Stimulated activated naive CD8-positive, alpha-beta T cell treated with anti-CD3 and anti-CD28 coated beads, Interleukin-15, Interleukin-2, amounts not matched to agents 100 U/mL and 50 U/mL, for 24 hours (primary cell): ENCODE results near the gene GPR157.
"Not testable (repeated sequence)": the region's sequence is repeated elsewhere in the genome, so short reads cannot be mapped to it uniquely, and the experiment has no call there.

Experiments used
- ATAC-seq: fragments of 150-1000 bp; cut with Tn5 transposase; one replicate; pipeline ENCODE4 v1.10.0; 2021
- DNase-seq: peaks from one replicate; pipeline ENCODE4 v3.0.0; 2021

Gene GPR157

DNA sequence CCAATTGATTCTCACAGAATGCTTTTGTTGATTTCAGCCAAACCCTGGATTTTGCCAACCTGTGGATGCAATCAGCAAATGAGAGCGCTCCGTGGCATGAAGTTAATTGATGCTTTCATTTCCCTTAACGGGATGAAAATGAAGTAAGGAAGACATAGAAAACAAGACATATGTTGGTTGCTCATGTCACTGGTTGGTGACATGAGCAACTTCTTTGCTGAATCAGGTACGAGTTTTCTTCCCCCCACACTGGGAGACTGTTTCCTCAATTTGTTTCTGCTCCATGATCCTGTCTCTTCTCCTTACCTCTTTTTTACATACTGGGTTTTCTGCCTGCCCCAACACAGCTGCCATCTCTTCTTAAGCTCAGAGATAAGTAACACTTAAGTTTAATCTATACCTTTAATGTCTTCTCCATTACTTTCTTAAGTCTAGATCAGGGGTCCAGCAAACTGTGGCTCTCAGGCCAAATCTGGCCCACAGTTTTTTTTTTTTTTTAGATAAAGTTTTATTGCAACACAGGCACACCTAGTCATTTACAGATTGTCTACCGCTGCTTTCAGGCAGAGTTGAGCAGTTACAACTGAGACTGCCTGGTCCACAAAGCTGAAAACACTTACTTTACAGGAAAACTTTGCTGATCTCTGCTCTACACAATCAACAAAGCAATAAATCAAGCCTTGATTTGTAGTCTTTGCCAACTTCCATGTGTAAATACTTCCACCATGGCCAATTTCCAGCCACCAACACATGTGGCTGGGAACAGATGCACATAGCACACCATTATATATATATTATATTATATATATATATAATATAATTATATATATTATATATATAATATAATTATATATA lies 13.3 kb downstream of the GPR157 start:
- ATAC-seq (no peak), DNase-seq (no peak)

DNA sequence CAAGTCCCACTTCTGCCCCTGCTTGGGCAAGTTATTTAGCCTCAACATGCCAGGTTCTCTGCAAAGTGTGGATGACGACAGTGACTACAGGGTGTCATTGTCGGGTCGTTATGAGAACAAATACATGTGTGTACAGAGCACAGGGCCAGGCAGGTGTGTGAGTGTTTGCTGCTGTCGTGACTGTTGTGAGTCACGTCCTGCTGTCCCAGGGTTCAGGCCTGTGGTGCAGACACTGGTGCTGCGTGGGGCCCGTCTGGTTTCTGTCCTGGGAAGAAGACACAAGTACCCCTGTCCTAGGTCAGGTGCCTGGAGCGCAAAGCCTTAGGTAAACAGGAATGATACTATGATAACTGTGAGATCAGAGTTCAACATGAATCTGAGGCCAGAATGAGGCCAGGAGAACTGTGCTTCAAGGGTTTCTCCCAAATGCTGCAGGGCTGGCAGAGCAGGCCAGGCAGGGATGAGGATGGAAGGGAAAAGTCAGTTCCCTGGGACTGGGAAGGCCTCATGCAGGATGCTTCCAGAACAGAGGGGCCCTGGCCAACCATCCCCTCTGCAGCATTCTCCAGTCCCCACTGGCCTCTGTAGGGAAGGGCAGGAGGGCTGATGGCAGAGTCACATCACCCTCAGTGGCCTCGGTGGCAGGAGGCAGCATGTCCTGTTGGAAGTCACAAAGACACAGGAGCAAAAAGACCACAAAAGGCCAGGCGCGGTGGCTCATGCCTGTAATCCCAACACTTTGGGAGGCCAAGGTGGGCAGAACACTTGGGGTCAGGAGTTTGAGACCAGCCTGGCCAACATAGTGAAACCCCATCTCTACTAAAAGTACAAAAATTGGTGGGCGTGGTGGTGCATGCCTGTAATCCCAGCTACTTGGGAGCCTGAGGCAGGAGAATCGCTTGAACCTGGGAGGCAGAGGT lies 15.7 kb downstream of the GPR157 start:
- ATAC-seq (no peak), DNase-seq (no peak)

DNA sequence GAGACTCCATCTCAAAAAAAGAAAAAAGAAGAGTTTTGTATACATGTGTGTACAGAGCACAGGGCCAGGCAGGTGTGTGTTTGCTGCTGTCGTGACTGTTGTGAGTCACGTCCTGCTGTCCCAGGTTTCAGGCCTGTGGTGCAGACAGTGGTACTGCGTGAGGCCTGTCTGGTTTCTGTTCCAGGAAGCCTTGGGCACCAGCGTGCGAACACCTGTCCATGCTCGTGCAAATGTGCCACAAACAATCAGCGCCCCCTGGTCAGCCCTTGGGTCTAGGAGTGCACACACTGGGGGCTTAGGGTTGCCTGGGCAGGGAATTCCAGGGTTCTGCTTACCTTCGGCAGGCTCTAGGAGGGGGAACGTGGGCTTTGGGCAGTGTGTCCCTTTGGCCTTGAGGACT lies 16.9 kb downstream of the GPR157 start:
- no peak for ATAC-seq
- no peak for DNase-seq

DNA sequence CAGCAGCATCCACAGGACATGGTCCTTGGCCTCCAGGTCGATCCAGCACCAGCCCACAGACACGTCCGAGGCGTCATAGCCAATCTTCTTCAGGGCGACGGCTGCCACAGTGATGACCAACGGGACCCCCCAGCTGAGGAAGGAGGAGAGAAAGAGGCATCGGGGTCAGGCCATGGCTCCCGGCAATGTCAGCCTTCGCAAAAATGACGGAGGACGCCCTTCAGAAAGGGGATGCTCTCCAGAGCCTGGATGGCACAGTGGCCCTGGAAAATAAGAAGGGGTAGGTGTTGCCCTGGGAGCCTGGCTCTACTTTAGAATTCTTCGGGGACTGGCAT lies 17.6 kb downstream of the GPR157 start:
- no peak for DNase-seq
- ATAC-seq: no peak

DNA sequence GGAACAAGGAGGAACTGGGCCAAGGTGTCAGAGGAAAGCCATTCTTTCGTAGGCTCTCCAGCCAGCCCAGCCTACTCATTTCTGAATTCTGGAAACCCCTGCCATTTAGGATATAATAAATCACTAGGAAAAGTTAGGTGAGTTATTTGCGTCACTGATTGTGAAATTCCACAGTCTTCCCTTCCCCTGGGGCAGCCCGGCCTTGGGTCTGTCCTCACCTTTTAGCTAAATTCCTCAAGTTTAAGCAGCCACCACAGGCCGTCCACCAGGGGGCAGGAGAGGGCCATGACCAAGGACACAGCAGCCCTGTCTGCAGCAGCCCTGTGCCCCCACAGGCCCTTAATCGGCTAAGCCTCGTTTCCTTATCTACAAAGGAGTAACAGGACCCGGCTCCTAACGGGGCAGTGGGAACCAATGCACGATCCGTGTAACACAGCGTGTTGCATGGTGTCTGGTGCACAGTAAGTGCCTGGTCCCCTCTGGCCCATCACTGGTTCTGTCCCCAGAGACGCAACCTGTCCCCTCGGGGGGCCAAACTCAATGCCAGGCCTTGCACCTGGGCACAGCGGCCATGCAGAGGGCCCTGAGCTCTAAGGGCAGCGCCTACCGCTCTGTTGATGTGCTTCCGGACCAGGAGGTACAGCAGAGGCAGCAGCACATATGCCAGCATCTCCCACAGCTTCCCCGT lies 18.1 kb downstream of the GPR157 start:
- ATAC-seq (peak; percentile 68), DNase-seq (peak; percentile 93)

DNA sequence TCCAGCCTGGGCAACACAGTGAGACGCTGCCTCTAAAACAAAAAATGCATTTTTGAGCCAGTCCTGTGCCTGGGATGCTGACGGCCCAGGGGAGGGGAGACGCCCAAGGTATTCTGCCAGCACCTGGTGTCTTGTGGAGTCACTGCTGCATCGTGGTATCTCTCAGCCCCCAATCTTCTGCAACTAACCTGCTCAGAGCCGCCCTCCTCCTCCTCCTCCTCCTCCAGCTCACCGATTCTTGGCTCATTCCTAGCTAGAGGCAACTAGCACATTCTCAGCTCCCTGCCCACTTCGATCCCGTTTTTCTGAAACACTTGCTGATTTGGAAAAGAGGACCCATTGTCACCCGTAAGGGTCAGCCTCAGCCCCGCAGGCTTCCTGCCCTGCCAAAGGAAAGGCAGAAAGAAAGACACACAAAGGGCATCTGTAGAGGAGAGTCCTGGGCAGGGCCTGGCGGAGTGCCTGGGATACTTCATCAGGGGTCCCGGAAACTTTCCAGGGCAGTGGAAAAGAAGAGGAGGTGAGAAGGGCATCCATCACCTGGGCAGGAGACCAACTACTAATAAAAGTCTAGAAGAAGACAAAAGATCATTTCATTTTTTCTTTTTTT lies 20.7 kb downstream of the GPR157 start:
- DNase-seq (no peak), ATAC-seq (no peak)

DNA sequence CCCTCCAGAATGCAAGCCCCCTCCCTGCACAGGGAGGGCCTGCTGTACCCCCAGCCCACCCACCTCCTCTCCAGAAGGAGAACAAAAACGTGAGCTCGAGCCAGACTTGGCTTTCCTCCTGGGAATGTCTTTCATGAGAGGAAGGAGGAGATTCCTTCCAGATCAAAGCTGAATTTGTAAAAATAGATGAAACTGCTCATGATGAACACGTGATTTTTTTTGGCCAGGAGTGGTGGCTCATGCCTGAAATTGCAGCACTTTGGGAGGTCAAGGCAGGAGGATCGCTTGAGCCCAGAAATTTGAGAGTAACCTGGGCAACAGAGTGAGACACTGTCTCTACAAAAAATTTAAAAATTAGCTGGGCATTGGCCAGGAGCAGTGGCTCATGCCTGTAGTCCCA lies 21.8 kb downstream of the GPR157 start:
- DNase-seq (no peak), ATAC-seq (no peak)

DNA sequence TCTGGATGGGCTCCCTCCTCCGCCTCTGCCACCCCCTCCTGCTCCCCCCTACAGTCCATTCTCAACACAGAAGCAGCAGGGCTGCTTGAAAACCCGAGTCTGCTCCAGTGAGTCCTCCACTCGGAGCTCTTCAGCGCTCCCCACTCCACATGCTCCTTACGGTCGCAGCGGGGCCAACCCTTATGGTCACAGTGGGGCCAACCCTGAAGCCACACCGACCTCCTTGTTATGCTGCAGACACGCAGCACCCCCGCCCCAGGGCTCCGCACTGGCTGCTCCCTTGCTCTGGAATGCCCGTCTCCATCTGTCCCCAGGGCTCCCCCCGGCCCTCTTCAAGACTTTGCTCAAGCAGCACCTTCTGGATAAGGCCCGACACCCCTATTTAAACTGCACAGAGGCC lies 22.6 kb downstream of the GPR157 start:
- ATAC-seq: no peak
- no peak for DNase-seq

DNA sequence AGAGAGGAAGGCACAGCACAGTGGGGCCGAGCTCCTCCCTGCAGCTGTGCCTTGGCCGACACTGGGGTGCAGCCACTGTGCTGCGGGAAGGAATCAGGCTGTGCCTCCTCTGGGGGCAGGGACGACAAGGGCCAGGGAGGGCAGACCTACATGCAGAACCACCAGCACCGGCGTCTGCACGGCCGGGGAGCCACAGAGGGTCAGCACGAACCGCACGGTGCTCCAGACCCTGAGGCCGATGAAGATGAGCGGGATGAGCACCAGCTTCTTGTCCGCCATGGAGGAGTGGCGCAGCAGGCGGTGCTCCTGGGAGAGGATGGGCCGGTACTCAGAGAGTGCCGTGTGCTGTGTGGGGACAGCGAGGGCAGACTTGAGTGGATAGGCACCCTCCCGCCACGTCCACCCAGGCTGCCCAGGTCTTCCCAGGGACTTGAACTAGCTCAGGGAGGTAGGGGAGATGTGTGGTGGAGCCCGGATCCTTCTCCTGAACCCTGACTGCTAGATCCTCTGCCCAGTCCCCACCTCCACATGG lies 23.5 kb downstream of the GPR157 start:
- no peak for DNase-seq

DNA sequence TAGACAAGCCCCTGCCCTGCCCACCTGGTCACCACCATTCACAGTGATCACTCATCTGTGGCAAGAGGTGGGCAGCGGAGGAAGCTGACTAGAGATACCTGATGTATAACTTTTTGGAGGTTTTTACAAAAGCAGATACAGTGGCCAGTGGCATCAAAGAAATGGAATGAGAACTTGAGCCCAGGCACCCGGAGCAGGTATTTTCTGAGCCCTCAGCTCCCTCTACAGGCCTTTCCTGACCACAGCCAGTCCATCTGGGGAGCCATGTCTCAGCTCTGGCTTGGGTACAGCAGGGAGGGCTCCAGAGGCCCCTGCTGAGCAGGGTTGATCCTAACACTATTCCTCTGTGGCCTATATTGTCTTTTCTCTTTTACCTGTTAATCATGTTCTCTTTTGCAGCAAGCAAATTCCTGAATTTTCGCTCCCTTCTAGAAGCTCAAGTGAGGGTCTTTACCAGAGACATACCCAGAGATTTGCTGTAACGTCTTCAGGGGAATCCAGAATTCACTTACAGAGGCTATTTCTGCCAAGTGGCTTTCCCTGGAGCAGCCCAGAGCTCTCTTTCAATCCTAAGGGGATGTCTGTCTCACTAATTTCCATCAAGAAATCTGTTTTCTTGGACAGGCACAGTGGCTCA lies 27.3 kb downstream of the GPR157 start:
- peak; percentile 24 for DNase-seq

More for the DNA sequence above, 23.5 kb downstream of the GPR157 start:
- no peak for ATAC-seq

DNA sequence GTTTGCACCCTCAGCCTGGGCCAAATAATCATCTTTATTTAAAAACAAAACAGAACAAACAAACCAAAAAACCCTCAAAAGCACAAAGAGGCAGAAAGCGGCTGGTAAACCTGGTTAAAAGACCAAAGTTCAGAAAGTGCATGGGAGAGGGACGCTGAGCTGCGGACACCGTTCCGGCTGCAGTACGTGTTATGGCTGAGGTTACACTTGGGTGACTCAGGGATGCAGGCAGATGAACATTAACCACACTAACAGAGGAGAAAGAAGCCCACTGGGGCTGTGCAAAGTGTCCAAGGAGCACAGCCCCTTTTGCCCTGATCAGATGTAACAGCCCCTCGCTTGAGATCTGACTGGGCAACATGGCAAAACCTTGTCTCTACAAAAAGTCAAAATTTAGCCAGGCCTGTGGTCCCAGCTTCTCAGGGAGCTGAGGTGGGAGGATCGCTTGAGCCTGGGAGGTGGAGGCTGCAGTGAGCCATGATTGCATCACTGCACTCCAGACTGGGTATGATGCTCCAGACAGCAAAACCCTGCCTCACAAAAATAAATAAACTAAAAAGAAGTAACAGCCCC lies 28.3 kb downstream of the GPR157 start:
- ATAC-seq (no peak), DNase-seq (no peak)

More for the DNA sequence above, 27.3 kb downstream of the GPR157 start:
- peak; percentile 30 for ATAC-seq

DNA sequence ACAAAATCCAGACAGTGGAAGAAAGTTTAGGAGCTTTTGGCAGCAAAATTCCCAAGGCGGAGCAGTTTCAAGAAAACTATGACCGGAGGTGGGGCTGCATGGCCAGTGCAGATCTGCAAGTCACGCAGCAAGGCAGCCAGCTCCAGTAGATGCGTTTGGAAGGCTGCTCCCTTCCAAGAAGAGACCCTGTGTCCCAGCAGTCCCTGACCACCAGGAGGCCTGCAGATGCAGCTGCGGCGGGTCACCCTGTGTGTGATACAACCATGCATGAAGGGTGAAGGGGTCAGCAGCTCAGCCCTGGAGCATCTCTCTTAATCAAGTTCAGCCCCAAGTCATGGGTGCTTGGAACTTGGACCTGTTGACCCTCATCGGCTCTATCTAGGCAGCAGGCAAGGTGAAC lies 29.3 kb downstream of the GPR157 start:
- no peak for ATAC-seq

DNA sequence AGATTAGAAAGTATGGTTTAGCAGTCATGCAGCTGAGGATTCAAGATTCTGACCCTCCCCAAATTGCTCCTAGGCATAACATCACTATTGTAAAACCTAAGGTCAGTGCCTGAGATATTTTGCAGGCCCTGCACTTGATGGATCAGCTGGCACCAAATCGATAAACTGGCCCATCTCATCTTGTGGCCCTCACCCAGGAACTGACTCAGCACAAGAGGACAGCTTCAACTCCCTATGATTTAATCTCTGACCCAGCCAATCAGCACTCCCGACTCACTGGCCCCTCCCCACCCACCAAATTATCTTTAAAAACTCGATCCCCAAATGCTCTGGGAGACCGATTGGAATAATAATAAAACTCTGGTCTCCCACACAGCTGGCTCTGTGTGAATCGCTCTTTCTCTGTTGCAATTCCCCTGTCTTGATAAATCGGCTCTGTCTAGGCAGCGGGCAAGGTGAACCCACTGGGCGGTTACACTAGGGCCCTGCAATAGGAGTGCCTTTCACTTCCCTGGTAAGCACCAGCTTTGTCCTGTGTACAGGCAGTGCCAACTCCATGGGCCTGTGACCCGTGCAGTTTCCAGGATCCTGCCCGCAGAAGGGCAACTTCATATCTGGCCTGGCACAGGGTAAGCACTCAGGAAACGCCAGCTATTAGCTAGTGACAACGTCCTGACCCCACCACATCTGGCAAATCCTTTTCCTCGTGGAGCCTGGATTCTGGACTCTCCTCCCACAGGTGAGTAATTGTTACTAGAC lies 30.8 kb downstream of the GPR157 start:
- DNase-seq: no peak
- ATAC-seq: no peak

More for the DNA sequence above, 29.3 kb downstream of the GPR157 start:
- DNase-seq: no peak

DNA sequence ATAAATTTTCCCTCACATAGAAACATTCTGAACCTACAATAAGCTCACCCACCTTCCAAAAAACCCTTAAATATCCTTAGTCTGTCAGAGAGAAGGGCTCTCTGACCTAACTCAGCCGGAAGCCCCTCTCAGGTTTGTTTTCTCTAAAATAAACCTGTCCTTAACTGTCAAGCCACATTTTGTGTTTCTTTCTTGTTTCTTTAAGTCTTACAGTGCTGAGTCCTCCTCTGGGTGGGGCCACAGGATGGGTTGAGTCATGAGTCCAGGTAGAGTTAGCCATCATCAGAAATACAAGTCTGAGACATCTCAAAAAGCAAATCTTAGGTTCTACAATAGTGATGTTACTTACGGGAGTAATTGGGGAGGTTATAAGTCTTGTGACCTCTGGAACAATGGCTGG lies 33.1 kb downstream of the GPR157 start:
- DNase-seq (no peak), ATAC-seq (no peak)

DNA sequence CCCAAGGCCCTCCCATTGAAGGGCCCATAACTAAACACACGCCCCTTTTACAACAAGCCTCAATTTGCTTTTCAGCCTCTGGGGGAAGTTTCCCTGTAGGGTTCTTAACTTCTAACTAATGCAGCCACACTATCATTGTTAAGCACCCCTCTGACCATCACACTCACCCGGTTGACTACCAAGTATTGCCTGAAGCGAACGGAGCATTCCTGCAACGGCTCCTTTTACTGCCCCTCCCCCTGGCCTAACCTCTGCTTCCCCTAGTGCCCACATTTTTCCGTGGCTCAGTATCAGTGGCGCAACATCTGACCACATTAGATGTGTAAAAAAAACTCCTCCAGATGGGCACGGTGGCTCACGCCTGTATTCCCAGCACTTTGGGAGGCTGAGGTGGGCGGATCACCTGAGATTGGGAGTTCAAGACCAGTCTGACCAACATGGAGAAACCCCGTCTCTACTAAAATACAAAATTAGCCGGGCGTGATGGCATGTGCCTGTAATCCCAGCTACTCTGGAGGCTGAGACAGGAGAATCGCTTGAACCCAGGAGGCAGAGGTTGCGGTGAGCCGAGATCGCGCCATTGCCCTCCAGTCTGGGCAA lies 34.8 kb downstream of the GPR157 start:
- DNase-seq, ATAC-seq: not testable (repeated sequence)

DNA sequence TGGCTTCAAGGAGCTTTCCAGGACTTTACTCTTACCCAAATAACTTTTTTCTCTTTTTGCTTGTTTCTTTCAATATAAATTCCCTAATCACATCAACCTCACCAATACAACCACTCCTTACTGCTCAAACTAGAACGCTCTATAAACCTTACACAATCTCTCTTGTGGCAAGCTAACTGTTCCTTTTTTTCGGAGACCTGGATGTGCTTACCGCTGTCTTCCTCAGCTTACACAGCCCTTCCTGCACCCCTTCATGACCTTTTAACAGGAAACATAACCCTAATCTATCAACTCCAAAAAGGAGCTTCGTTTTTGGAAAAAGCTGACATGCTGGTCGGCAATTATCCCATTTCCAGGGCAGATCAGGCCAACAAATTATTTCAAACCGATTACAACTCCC lies 35.3 kb downstream of the GPR157 start:
- DNase-seq (no peak), ATAC-seq (no peak)

DNA sequence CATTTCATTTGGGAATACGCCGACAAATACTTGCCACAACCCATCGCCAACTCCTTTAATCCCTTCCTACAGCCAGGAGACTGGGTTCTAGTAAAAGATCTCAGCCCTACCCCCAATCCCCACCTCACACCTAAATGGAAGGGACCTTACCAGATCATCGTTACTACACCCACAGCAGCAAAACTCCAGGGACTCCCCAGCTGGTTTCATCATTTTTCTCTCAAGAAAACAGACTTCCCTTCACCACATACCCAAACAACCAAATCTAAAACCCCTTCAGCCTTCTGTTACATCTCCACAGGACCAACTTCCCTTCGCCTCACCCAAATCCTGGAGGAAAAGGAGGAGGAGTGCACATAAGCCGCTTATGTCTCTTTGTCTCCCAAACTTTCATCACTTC lies 35.8 kb downstream of the GPR157 start:
- no peak for DNase-seq
- ATAC-seq: no peak

DNA sequence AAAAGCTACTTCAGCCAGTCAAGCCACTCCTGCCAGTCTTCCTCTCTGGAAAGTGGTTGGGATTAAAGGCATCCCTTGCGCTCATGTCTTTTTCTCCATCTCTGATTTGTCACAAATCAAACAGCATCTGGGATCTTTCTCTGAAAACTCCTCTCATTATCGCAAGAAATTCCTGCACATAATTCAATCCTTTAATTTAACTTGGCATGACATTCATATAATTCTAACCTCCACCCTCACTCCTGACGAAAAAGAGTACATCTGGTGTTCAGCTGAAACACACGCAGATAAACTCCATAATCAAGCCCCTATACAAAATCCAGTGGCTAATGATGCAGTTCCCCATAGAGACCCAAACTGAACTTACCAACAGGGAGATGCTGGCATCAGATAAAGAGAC lies 40.1 kb downstream of the GPR157 start:
- no peak for ATAC-seq
- DNase-seq: no peak

DNA sequence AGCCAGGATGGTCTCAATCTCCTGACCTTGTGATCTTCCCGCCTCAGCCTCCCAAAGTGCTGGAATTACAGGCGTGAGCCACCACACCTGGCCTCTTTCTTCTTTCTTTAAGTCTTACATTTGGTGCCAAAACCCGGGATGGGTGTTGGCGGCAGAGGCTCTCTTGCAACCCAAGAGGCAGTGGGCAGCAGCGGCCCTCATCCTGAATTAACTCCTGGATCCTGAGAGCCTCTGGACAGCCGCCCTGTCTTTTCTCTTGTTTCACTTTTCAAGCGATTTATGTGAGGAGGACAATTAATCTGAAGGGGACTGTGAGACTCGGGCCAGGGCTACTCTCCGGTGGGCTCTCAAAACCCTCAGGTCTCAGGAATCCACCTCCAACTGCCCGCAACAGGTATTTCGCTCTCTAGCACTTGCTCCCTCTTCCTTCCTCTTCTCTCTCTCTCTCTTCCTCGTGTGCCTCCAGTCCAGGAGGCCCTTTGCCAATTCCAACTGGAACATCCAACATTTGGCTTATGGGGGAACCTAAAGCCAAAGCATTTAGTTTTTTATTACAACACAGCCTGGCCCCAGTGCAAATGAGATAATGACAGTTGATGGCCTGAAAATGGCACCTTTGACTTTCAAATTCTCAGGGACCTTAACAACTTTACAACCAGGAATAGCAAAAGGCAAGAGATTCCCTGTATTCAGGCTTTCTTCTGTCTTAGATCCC lies 41.3 kb downstream of the GPR157 start:
- DNase-seq: no peak
- ATAC-seq: no peak
